Gastrocnemius medialis (tissue), 4 donors: ENCODE measurements around the gene BSDC1. TPM values are rescaled to one million over a fixed set of nuclear protein-coding genes. Genes with fewer than 3 reads are reported as not detected.

Source experiments
- ATAC-seq, 2 donors: fragments of 150-250 bp; one replicate each; pipeline ENCODE4 v1.9.1; 2016
- DNase-seq, 2 donors: peaks; one replicate each; pipeline ENCODE4 v3.0.0-alpha.2; 2019
- H3K27ac ChIP-seq, 4 donors: fragments of 200-600 bp; sonication (generic); 1 replicate in 1 of 4; 2 replicates in 3 of 4; pipeline ENCODE4 v1.5.1; 2016 to 2018; ENCODE audit warnings: mild to moderate bottlenecking in 2 of 4, moderate library complexity in 1 of 4
- H3K27me3 ChIP-seq, 3 donors: fragments of 200-600 bp; sonication (generic) in 2 of 3; 1 replicate in 1 of 3; 2 replicates in 2 of 3; pipeline versions ENCODE4 v1.5.1 to v1.6.0; 2016 to 2019; ENCODE audit warnings: mild to moderate bottlenecking in 1 of 3, moderate library complexity in 1 of 3
- H3K36me3 ChIP-seq, 2 donors: fragments of 200-600 bp; sonication (generic) in 1 of 2; one replicate each; pipeline ENCODE4 v1.5.1; 2017 to 2018
- H3K4me1 ChIP-seq, 2 donors: fragments of 200-600 bp; sonication (generic) in 1 of 2; one replicate each; pipeline ENCODE4 v1.5.1; 2016 to 2017; ENCODE audit warnings: mild to moderate bottlenecking in 2 of 2
- H3K4me3 ChIP-seq, 4 donors: fragments of 200-600 bp; sonication (generic) in 3 of 4; 1 replicate in 1 of 4; 2 replicates in 3 of 4; pipeline ENCODE4 v1.5.1; 2016 to 2019; ENCODE audit warnings: mild to moderate bottlenecking in 2 of 4
- H3K9me3 ChIP-seq, 3 donors: fragments of 200-600 bp; sonication (generic) in 2 of 3; 1 replicate in 1 of 3; 2 replicates in 2 of 3; pipeline ENCODE4 v1.5.1; 2016 to 2019
- POLR2A ChIP-seq, 2 donors: fragments of 450-650 bp; IDR thresholded peaks; one replicate each; pipeline ENCODE4 v1.6.1; 2017; ENCODE audit warnings: antibody characterized with exemption in 2 of 2, mild to moderate bottlenecking in 2 of 2, moderate library complexity in 2 of 2
- in situ Hi-C, 4 donors: fragments of 200-750 bp; cut with MboI; loops; one replicate each; pipeline versions ENCODE4 v1.15.0 to v1.8.0; 2017; ENCODE audit warnings: low sequenced_read_pairs in 4 of 4
- intact Hi-C: fragments of 100-400 bp; cut with DNase I; formaldehyde crosslinking; loops from one replicate; pipeline ENCODE4 v1.15.1; 2023; ENCODE audit warnings: low total_unique reads
- total RNA-seq, 4 donors: library from RNA; depleted of rRNA; stranded (reverse); fragments of >200 nt; gene quantifications; one replicate each; pipeline versions ENCODE4 v1.1.0 to v1.2.3, GENCODE V29; 2016
- TF ChIP-seq, protein P1 (sequence below), 5 experiments: fragments of 450-650 bp in 3 of 5; fragments of 200-600 bp in 2 of 5; sonication (generic) in 2 of 5; IDR thresholded peaks in 4 of 5; conservative IDR thresholded peaks in 1 of 5; 1 replicate in 4 of 5; 2 replicates in 1 of 5; pipeline ENCODE4 v1.5.1; 2016 to 2019; ENCODE audit warnings: antibody characterized with exemption in 5 of 5, mild to moderate bottlenecking in 3 of 5, moderate library complexity in 3 of 5

The BSDC1 gene
- total RNA-seq, 4 donors from 2014 or later = 53.8 to 77.8 (median 62.1) TPM

DNA sequence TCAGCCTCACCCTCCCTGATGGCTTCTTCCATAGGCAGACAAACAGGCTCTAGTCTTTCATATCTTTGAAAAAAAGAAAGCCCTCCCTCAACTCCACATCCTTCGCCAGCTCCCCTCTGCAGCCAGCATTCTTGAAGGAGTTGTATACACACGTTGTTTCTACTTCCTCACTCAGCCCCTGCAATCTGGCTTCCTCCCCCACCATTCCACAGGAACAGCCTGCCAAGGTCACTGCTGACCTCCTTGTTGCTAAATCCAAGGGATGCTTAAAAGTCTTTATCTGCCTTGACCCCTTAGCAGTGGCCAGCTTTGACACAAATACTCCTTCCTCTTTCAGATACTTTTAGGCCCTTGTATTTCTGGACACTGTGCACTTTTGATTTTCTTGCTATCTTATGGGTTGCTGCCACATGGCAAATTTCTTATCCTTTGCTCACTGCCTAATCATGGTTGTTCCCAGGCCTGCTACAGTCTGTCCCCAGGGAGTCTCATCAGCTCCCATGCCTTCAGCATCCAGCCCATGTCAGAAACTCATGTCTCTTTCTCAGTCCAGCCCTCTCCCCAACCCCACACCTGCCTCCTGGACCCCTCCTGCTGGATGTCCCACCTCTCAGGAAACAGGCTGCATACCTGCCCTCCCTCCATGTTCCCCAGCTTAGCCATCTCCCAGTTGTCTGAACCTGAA is 40.2 kb downstream of the BSDC1 start:
- peaks cover 0 to 8% of the 10 kb centered on the region in 2 donors for H3K36me3 ChIP-seq
- H3K4me1 ChIP-seq = peaks cover 19 to 24% of the 10 kb centered on the region in 2 donors
- DNase-seq = no peak
- TF ChIP-seq, protein P1, sequence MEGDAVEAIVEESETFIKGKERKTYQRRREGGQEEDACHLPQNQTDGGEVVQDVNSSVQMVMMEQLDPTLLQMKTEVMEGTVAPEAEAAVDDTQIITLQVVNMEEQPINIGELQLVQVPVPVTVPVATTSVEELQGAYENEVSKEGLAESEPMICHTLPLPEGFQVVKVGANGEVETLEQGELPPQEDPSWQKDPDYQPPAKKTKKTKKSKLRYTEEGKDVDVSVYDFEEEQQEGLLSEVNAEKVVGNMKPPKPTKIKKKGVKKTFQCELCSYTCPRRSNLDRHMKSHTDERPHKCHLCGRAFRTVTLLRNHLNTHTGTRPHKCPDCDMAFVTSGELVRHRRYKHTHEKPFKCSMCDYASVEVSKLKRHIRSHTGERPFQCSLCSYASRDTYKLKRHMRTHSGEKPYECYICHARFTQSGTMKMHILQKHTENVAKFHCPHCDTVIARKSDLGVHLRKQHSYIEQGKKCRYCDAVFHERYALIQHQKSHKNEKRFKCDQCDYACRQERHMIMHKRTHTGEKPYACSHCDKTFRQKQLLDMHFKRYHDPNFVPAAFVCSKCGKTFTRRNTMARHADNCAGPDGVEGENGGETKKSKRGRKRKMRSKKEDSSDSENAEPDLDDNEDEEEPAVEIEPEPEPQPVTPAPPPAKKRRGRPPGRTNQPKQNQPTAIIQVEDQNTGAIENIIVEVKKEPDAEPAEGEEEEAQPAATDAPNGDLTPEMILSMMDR (IDR thresholded peaks at IDR 0.05 in 4 of 5, conservative IDR thresholded peaks at IDR 0.05 in 1 of 5) = no peak
- no peak for TF ChIP-seq POLR2A (IDR thresholded peaks at IDR 0.05)
- peak overlapping the region in 3 of 4 donors; percentile 91 to 95 (median 95) for H3K27ac ChIP-seq
- no peak overlapping the region for H3K4me3 ChIP-seq
- H3K9me3 ChIP-seq = no peaks in the 10 kb centered on the region
- in situ Hi-C loops (no loop called here), intact Hi-C loops (no loop called here)
- H3K27me3 ChIP-seq = no peaks in the 10 kb centered on the region
- no peak for ATAC-seq

DNA sequence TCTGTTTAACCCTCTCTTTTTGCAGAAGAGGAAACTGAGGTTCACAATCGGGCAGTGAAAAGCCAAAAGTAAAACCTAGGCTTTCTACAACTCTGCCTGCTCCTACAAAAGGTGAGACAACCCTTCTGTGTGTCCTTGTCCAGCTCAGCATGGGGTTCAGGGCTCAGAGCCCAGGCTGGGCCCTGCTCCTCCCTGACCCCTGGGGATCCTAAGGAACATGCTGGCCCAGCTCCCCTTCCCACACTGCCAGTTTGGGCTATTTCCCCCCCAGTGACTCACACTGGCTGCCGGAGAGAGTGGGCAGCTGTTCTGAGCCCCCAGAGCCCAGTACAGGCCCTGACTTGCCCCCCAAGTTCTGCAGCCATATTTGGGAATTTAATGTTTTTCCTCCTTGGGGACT is 40.8 kb downstream of the BSDC1 start:
- in situ Hi-C loops = no loop called here
- DNase-seq (no peak), ATAC-seq (no peak)
- H3K36me3 ChIP-seq = peaks cover 0 to 8% of the 10 kb centered on the region in 2 donors
- no peaks in the 10 kb centered on the region for H3K27me3 ChIP-seq
- intact Hi-C loops = no loop called here
- no peak overlapping the region for H3K4me3 ChIP-seq
- H3K4me1 ChIP-seq = peaks cover 19 to 24% of the 10 kb centered on the region in 2 donors
- H3K9me3 ChIP-seq = no peaks in the 10 kb centered on the region
- no peak for TF ChIP-seq POLR2A (IDR thresholded peaks at IDR 0.05)
- TF ChIP-seq, protein P1 (IDR thresholded peaks at IDR 0.05 in 4 of 5, conservative IDR thresholded peaks at IDR 0.05 in 1 of 5) = no peak
- peak overlapping the region; percentile 82 to 95 (median 93) for H3K27ac ChIP-seq

DNA sequence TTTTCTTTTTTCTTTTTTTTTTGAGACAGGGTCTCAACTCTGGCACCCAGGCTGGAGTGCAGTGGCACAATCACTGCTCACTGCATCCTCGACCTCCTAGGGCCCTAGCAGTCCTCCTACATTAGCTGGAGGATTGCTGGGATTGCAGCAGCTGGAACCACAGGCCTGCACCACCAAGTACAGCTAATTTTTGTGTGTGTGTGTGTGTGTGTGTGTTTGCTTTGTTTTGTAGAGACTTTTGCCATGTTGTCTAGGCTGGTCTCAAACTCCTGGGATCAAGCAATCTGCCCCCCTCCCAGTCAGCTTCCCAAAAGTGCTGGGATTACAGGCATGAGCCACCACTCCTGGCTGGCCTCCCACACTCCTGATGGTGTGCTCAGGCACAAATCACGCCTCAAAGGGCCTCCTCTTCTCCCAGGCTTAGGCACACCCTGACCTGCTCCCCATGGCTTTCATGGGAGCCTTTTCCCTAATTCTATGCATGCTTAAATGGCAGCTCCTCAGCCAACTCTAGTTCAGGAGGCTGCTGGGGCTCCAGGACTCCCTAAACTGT is 41.3 kb downstream of the BSDC1 start:
- TF ChIP-seq, protein P1 (IDR thresholded peaks at IDR 0.05 in 4 of 5, conservative IDR thresholded peaks at IDR 0.05 in 1 of 5) = no peak
- TF ChIP-seq POLR2A (IDR thresholded peaks at IDR 0.05) = no peak
- ATAC-seq (no peak), DNase-seq (no peak)
- Histone ChIP-seq H3K27ac (peak overlapping the region; percentile 82 to 95 (median 93)), H3K36me3 (peaks cover 0 to 8% of the 10 kb centered on the region in 2 donors), H3K9me3 (no peaks in the 10 kb centered on the region), H3K27me3 (no peaks in the 10 kb centered on the region), H3K4me1 (peaks cover 19 to 24% of the 10 kb centered on the region in 2 donors), H3K4me3 (peak overlapping the region in 1 of 4 donors; percentile 65)
- in situ Hi-C loops (no loop called here), intact Hi-C loops (no loop called here)

DNA sequence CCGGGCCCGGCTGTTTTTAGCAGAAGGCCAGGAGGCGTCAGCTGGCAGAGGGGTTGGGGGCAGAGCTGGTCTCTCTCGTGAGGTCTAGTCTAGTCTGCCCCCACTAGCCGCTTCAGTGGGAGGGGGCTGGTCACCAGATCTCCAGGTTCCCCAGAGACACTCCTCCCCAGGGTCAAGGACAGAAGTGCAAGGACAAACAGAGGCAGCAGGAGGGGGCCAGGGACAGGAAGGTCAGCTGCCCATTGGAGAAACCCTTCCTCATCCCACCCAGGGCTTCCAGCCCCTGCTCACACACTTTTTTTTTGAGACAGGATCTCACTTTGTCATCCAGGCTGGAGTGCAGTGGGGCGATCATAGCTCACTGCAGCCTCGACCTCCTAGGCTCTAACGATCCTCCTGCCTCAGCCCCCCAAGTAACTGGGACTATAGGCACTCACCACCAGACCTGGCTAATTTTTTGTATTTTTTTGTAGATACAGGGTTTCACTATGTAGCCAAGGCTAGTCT is 41.9 kb downstream of the BSDC1 start:
- Histone ChIP-seq H3K9me3 (no peaks in the 10 kb centered on the region), H3K27ac (peak overlapping the region; percentile 82 to 95 (median 93)), H3K4me1 (peaks cover 19 to 24% of the 10 kb centered on the region in 2 donors), H3K36me3 (peaks cover 0 to 8% of the 10 kb centered on the region in 2 donors), H3K4me3 (peak overlapping the region; percentile 65 to 87 (median 78)), H3K27me3 (no peaks in the 10 kb centered on the region)
- DNase-seq (no peak), ATAC-seq (no peak)
- TF ChIP-seq, protein P1 (IDR thresholded peaks at IDR 0.05 in 4 of 5, conservative IDR thresholded peaks at IDR 0.05 in 1 of 5) = no peak
- no peak for TF ChIP-seq POLR2A (IDR thresholded peaks at IDR 0.05)
- intact Hi-C loops (no loop called here), in situ Hi-C loops (no loop called here)
